OCI-LY3 (cell line): ENCODE measurements around the gene ARHGAP24.

Experiments
- H2AFZ ChIP-seq: fragments of 200-600, 300-600 bp; shearing (Covaris generic); 2 replicates; pipeline ENCODE4 v1.6.0; 2014; ENCODE audit warnings: antibody characterized with exemption, low read depth, low read length
- H3K27ac ChIP-seq: fragments of 200-600, 300-600 bp; sonication (generic); 2 replicates; pipeline ENCODE4 v1.5.1; 2014; ENCODE audit warnings: mild to moderate bottlenecking, low read length, moderate library complexity, mixed read lengths
- H3K27me3 ChIP-seq: fragments of 200-600, 300-600 bp; sonication (generic); 2 replicates; pipeline ENCODE4 v1.6.1; 2014; ENCODE audit warnings: low read depth, low read length, mixed read lengths
- H3K36me3 ChIP-seq: fragments of 200-600, 300-600 bp; sonication (generic); replicated peaks from 2 replicates; pipeline ENCODE3; 2014; ENCODE audit warnings: low read depth, low read length, mixed read lengths
- H3K4me1 ChIP-seq: fragments of 300-600, 200-600 bp; sonication (generic); 2 replicates; pipeline ENCODE4 v1.6.1; 2014; ENCODE audit warnings: low read length, mixed read lengths
- H3K4me2 ChIP-seq: fragments of 200-600, 300-600 bp; sonication (generic); 2 replicates; pipeline ENCODE4 v1.6.1; 2014; ENCODE audit warnings: low read length, mixed read lengths
- H3K4me3 ChIP-seq: fragments of 300-600, 200-600 bp; sonication (generic); 2 replicates; pipeline ENCODE4 v1.5.1; 2014; ENCODE audit warnings: antibody characterized with exemption, mild to moderate bottlenecking, low read length, moderate library complexity
- H3K79me2 ChIP-seq: fragments of 300-600, 200-600 bp; shearing (Covaris generic); 2 replicates; pipeline ENCODE4 v1.6.1; 2014; ENCODE audit warnings: mild to moderate bottlenecking, low read length, mixed read lengths
- H3K9ac ChIP-seq: fragments of 300-600, 200-600 bp; shearing (Covaris generic); 2 replicates; pipeline ENCODE4 v1.6.0; 2014; ENCODE audit warnings: mild to moderate bottlenecking, low read length, moderate library complexity
- H3K9me3 ChIP-seq: fragments of 200-600, 300-600 bp; shearing (Covaris generic); 2 replicates; pipeline ENCODE4 v1.6.1; 2014; ENCODE audit warnings: low read length, mixed read lengths; ENCODE audit not compliant: insufficient read depth
- H4K20me1 ChIP-seq: fragments of 200-600, 300-600 bp; sonication (generic); 2 replicates; pipeline ENCODE4 v1.6.1; 2016; ENCODE audit warnings: low read length, mixed read lengths; ENCODE audit not compliant: insufficient read depth
- CTCF ChIP-seq: fragments of 200-600, 300-600 bp; sonication (generic); IDR thresholded peaks from 2 replicates; pipeline ENCODE4 v1.5.1; 2014; ENCODE audit warnings: antibody characterized with exemption, low read length, low read depth
- EZH2phosphoT487 ChIP-seq: fragments of 200-600 bp; shearing (Covaris generic); IDR thresholded peaks from 2 replicates; pipeline ENCODE4 v1.6.1; 2018; ENCODE audit warnings: antibody characterized with exemption, mixed run types, low read depth

Gene ARHGAP24

GRCh38 chr4:85777908-85778631, 303.1 kb downstream of the ARHGAP24 start:
- peak overlapping the region; percentile 67 for H3K4me2 ChIP-seq
- H3K79me2 ChIP-seq, result peaks cover 52% of the 10 kb centered on the region
- H3K27me3 ChIP-seq, result no peaks in the 10 kb centered on the region
- no peak for TF ChIP-seq CTCF
- no peak for TF ChIP-seq EZH2phosphoT487
- peak overlapping the region; percentile 52 for H3K4me3 ChIP-seq
- no peak overlapping the region for H2AFZ ChIP-seq
- H3K27ac ChIP-seq, result peak overlapping the region; percentile 3; the same call in 1 of the 2 replicates
- no peaks in the 10 kb centered on the region for H3K36me3 ChIP-seq
- H4K20me1 ChIP-seq, result peaks cover 45% of the 10 kb centered on the region
- peaks cover 45% of the 10 kb centered on the region for H3K4me1 ChIP-seq
- peak overlapping the region; percentile 14; the same call in 1 of the 2 replicates for H3K9ac ChIP-seq
- no peaks in the 10 kb centered on the region for H3K9me3 ChIP-seq

- Histone ChIP-seq H3K27me3 (no peaks in the 10 kb centered on the region), H3K9me3 (no peaks in the 10 kb centered on the region), H3K4me2 (peak overlapping the region; percentile 67), H3K79me2 (peaks cover 50% of the 10 kb centered on the region), H3K27ac (peak overlapping the region; percentile 3; the same call in 1 of the 2 replicates), H3K4me3 (peak overlapping the region; percentile 52), H3K9ac (peak overlapping the region; percentile 14; the same call in 1 of the 2 replicates), H3K36me3 (no peaks in the 10 kb centered on the region), H2AFZ (no peak overlapping the region), H3K4me1 (peaks cover 51% of the 10 kb centered on the region), H4K20me1 (peaks cover 46% of the 10 kb centered on the region)
- no peak for TF ChIP-seq CTCF
- TF ChIP-seq EZH2phosphoT487, result no peak
Observed at GRCh38 chr4:85778632-85779131, 303.7 kb downstream of the ARHGAP24 start.

GRCh38 chr4:85779165-85779564, 304.2 kb downstream of the ARHGAP24 start:
- Histone ChIP-seq H3K9ac (no peak overlapping the region), H3K9me3 (no peaks in the 10 kb centered on the region), H3K79me2 (peaks cover 53% of the 10 kb centered on the region), H3K4me3 (peak overlapping the region; percentile 52; the same call in 1 of the 2 replicates), H3K27me3 (no peaks in the 10 kb centered on the region), H3K4me2 (peak overlapping the region; percentile 67), H3K4me1 (peaks cover 51% of the 10 kb centered on the region), H3K36me3 (no peaks in the 10 kb centered on the region), H2AFZ (no peak overlapping the region), H4K20me1 (peaks cover 47% of the 10 kb centered on the region), H3K27ac (no peak overlapping the region)
- TF ChIP-seq CTCF (no peak; the same call in 1 of the 2 replicates), EZH2phosphoT487 (no peak)

GRCh38 chr4:85780664-85781063, 305.7 kb downstream of the ARHGAP24 start:
- peaks cover 51% of the 10 kb centered on the region for H3K4me1 ChIP-seq
- H3K4me3 ChIP-seq, result no peak overlapping the region
- H3K4me2 ChIP-seq, result no peak overlapping the region
- no peak overlapping the region for H2AFZ ChIP-seq
- peaks cover 52% of the 10 kb centered on the region for H3K79me2 ChIP-seq
- no peak for TF ChIP-seq CTCF
- no peak for TF ChIP-seq EZH2phosphoT487
- H3K36me3 ChIP-seq, result no peaks in the 10 kb centered on the region
- no peaks in the 10 kb centered on the region for H3K9me3 ChIP-seq
- H3K9ac ChIP-seq, result no peak overlapping the region
- peaks cover 50% of the 10 kb centered on the region for H4K20me1 ChIP-seq
- no peaks in the 10 kb centered on the region for H3K27me3 ChIP-seq
- no peak overlapping the region for H3K27ac ChIP-seq
